PC-3 (cell line): ENCODE results near the gene HIRA. TPM values are rescaled to one million over a fixed set of nuclear protein-coding genes. Genes with fewer than 3 reads are reported as not detected.

Experiments used
- ATAC-seq: fragments of 200-7000 bp; cut with Tn5 transposase; 2 replicates; pipeline ENCODE4 v1.9.1; 2020; ENCODE audit warnings: mild to moderate bottlenecking, moderate library complexity
- BruUV-seq: library from RNA; stranded (reverse); fragments of 400-500 nt; replicated peaks from 2 replicates; lab custom pipeline; 2021; lab: Mats Ljungman, UMichigan
- CTCF ChIA-PET: fragments of 300-600 bp; sonication (Branson Sonifier 250); formaldehyde crosslinking; loops from one replicate; lab custom pipeline; 2022; ENCODE audit warnings: antibody characterized with exemption; lab: Charles Lee
- POLR2A ChIA-PET: fragments of 300-600 bp; sonication (Branson Sonifier 250); formaldehyde crosslinking; loops from one replicate; lab custom pipeline; 2022; ENCODE audit warnings: antibody characterized with exemption; ENCODE audit not compliant: unreplicated experiment; lab: Charles Lee
- DNase-seq: peaks from one replicate; pipeline ENCODE4 v3.0.0-alpha.2; 2015
- H2AFZ ChIP-seq: fragments of 300-600 bp; sonication (generic); 2 replicates; pipeline ENCODE4 v1.6.0; 2016; ENCODE audit warnings: antibody characterized with exemption, low read length
- H3F3A ChIP-seq: fragments of 300-600 bp; sonication (generic); one replicate; pipeline ENCODE4 v1.6.0; 2017; ENCODE audit warnings: antibody characterized with exemption, low read length, control low read depth, mild to moderate bottlenecking; ENCODE audit not compliant: unreplicated experiment
- H3K27ac ChIP-seq: fragments of 300-600 bp; sonication (generic); 2 replicates; pipeline ENCODE4 v1.5.1; 2016; ENCODE audit warnings: mild to moderate bottlenecking, low read length
- H3K27me3 ChIP-seq: fragments of 300-600 bp; sonication (generic); 2 replicates; pipeline ENCODE4 v1.6.1; 2016; ENCODE audit warnings: low read length, mixed read lengths
- H3K36me3 ChIP-seq: fragments of 300-600 bp; sonication (generic); 2 replicates; pipeline ENCODE4 v1.6.1; 2016; ENCODE audit warnings: low read depth, mixed run types, low read length, mixed read lengths
- H3K4me1 ChIP-seq: fragments of 300-600 bp; sonication (generic); 2 replicates; pipeline ENCODE4 v1.5.1; 2016; ENCODE audit warnings: low read length; ENCODE audit not compliant: insufficient read depth
- H3K4me2 ChIP-seq: fragments of 300-600 bp; sonication (generic); 2 replicates; pipeline ENCODE4 v1.6.0; 2016; ENCODE audit warnings: low read length
- H3K4me3 ChIP-seq: fragments of 300-600 bp; sonication (generic); 2 replicates; pipeline ENCODE4 v1.5.1; 2016; ENCODE audit warnings: mild to moderate bottlenecking, low read length, mixed read lengths
- H3K79me2 ChIP-seq: fragments of 300-600 bp; sonication (generic); 2 replicates; pipeline ENCODE4 v1.6.1; 2017; ENCODE audit warnings: low read length, mixed read lengths
- H3K9ac ChIP-seq: fragments of 300-600 bp; sonication (generic); 2 replicates; pipeline ENCODE4 v1.6.0; 2016; ENCODE audit warnings: mild to moderate bottlenecking, low read length
- H3K9me2 ChIP-seq: fragments of 300-600 bp; sonication (generic); replicated peaks from 2 replicates; pipeline ENCODE4 v1.6.1; 2016; ENCODE audit warnings: mixed run types, low read length, mixed read lengths
- H3K9me3 ChIP-seq: fragments of 300-600 bp; sonication (generic); 2 replicates; pipeline ENCODE4 v1.6.1; 2016; ENCODE audit warnings: low read length, mixed read lengths
- H4K20me1 ChIP-seq: fragments of 300-600 bp; sonication (generic); 2 replicates; pipeline ENCODE4 v1.6.1; 2016; ENCODE audit warnings: low read length, mixed read lengths
- CTCF ChIP-seq: fragments of 300-600 bp; sonication (generic); conservative IDR thresholded peaks from 2 replicates; pipeline ENCODE4 v1.5.1; 2017; ENCODE audit warnings: antibody characterized with exemption, low read depth, mild to moderate bottlenecking, low read length
- EZH2 ChIP-seq: fragments of 300-600 bp; sonication (generic); IDR thresholded peaks from one replicate; pipeline ENCODE4 v1.6.1; 2017; ENCODE audit warnings: antibody characterized with exemption, mild to moderate bottlenecking, low read length; ENCODE audit not compliant: unreplicated experiment
- EZH2phosphoT487 ChIP-seq: fragments of 300-600 bp; sonication (generic); IDR thresholded peaks from 2 replicates; pipeline ENCODE4 v1.6.1; 2018; ENCODE audit warnings: mild to moderate bottlenecking, antibody characterized with exemption, low read length, borderline replicate concordance
- intact Hi-C: fragments of 100-400 bp; cut with micrococcal nuclease; formaldehyde crosslinking; loops from 2 replicates; pipeline ENCODE4 v1.9.0; 2023
- total RNA-seq: library from RNA; depleted of rRNA; stranded (reverse); fragments of >200 nt; gene quantifications from 2 replicates; pipeline ENCODE4 v1.2.3, GENCODE V29; 2014

Gene HIRA
- total RNA-seq, 1 experiment from 2014 or later = 12.4 TPM

DNA sequence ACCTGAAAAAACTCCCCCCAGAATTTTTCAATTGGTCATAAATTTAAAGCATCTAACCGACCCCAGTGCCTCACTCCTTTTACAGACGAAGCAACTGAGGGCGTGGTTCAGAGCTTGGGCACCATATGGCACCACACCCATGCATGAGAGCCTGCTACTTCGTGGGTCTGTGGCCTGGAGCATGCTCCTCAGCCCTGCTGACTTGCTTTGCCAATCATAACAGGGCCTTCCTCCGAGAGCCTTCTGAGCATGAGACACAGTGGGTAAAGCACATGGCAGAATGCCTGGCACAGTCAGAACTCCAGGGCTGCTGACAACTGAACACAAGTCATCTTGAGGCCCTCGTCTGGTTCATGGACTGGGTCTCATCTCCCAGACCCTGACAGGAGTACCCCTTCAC is 33.3 kb downstream of the HIRA start:
- no peaks in the 10 kb centered on the region for H3K79me2 ChIP-seq
- H4K20me1 ChIP-seq = no peaks in the 10 kb centered on the region
- no peaks in the 10 kb centered on the region for H3K9me3 ChIP-seq
- no peak overlapping the region for H3K27ac ChIP-seq
- ChIA-PET POLR2A (no interaction called here), CTCF (no interaction called here)
- H2AFZ ChIP-seq = no peak overlapping the region
- no peaks in the 10 kb centered on the region for H3K9me2 ChIP-seq
- intact Hi-C loops = no loop called here
- ATAC-seq (no peak), DNase-seq (no peak)
- H3K36me3 ChIP-seq = peaks cover 10% of the 10 kb centered on the region; the same call in 1 of the 2 replicates
- no peak overlapping the region for H3K4me3 ChIP-seq
- no peaks in the 10 kb centered on the region for H3K27me3 ChIP-seq
- no peak overlapping the region for H3K4me2 ChIP-seq
- H3K9ac ChIP-seq = no peak overlapping the region
- H3F3A ChIP-seq = no peaks in the 10 kb centered on the region
- BruUV-seq = no TSS peak
- H3K4me1 ChIP-seq = no peaks in the 10 kb centered on the region
- no peak for TF ChIP-seq CTCF
- TF ChIP-seq EZH2phosphoT487 = no peak
- TF ChIP-seq EZH2 = no peak

- no peak for TF ChIP-seq EZH2phosphoT487
- TF ChIP-seq CTCF = no peak
- TF ChIP-seq EZH2 = no peak
- no peak for ATAC-seq
- POLR2A ChIA-PET = no interaction called here
These were observed 33.8 kb downstream of the HIRA start for GRCh38 chr22:19397734-19398104.

DNA sequence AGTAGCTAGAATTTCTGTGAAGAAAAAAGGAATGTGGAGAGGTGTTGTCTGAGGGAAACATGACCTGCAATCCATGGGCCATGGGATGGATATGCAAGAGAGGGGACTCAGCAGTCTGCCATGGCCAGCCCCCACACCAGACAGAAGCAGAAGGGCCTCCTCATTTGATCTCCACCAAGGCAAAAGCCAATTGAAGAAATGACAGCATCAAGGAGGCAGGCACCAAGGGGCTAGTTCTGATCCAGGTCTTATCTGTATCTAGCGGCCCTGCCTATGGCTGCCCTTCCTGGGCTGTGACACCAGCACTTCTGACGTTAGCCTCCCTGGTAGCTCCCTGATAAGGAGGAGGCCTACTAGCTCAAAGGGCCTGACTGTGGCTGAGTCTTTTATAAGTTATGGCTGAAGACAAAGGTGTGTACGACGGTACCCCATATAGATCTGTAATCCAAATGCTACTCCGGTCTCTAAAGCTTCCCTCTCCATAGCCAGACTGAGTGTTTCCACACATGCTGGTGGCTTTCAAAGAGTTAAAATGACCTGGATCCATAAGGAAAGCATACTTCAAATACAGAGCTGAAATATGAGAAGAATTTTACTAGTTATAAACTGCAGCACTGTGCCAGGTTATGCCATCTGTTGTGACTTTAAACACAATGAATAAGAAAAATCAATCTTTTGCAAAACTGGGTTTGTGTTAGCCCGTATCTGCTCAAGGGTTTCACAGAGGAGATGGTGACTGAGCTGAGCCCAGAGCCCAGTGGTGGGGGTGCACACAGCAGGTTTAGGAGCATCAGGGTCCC is 34.4 kb downstream of the HIRA start:
- no peak for ATAC-seq
- H3K9ac ChIP-seq = no peak overlapping the region
- no peak overlapping the region for H3K27ac ChIP-seq
- no peak overlapping the region for H3K4me3 ChIP-seq
- H3K9me3 ChIP-seq = no peaks in the 10 kb centered on the region
- H3K4me2 ChIP-seq = no peak overlapping the region
- H3K9me2 ChIP-seq = no peaks in the 10 kb centered on the region
- no peaks in the 10 kb centered on the region for H3F3A ChIP-seq
- H3K36me3 ChIP-seq = peaks cover 10% of the 10 kb centered on the region; the same call in 1 of the 2 replicates
- no peak for DNase-seq
- no TSS peak for BruUV-seq
- H4K20me1 ChIP-seq = no peaks in the 10 kb centered on the region
- no peaks in the 10 kb centered on the region for H3K27me3 ChIP-seq
- POLR2A ChIA-PET = no interaction called here
- H3K79me2 ChIP-seq = no peaks in the 10 kb centered on the region
- TF ChIP-seq EZH2 (no peak), EZH2phosphoT487 (no peak), CTCF (no peak)
- H3K4me1 ChIP-seq = no peaks in the 10 kb centered on the region
- CTCF ChIA-PET = no interaction called here
- H2AFZ ChIP-seq = no peak overlapping the region
- intact Hi-C loops = no loop called here

More at GRCh38 chr22:19397734-19398104, 33.8 kb downstream of the HIRA start:
- DNase-seq = no peak
- Histone ChIP-seq H3K27me3 (no peaks in the 10 kb centered on the region), H3K4me2 (no peak overlapping the region), H3K9me2 (no peaks in the 10 kb centered on the region), H3F3A (no peaks in the 10 kb centered on the region), H3K9ac (no peak overlapping the region), H3K27ac (no peak overlapping the region), H3K79me2 (no peaks in the 10 kb centered on the region), H3K9me3 (no peaks in the 10 kb centered on the region), H4K20me1 (no peaks in the 10 kb centered on the region), H3K36me3 (peaks cover 10% of the 10 kb centered on the region; the same call in 1 of the 2 replicates), H2AFZ (no peak overlapping the region), H3K4me3 (no peak overlapping the region), H3K4me1 (no peaks in the 10 kb centered on the region)
- BruUV-seq = no TSS peak
- intact Hi-C loops = no loop called here
- CTCF ChIA-PET = no interaction called here
